GM15510 (cell line): ENCODE measurements around the gene OSBPL3.

Experiments used
- POLR2A ChIP-seq: IDR thresholded peaks from 3 replicates; pipeline ENCODE4 v1.6.1; 2011; ENCODE audit warnings: borderline replicate concordance; ENCODE audit not compliant: insufficient read length; ENCODE audit errors: extremely low read depth

Gene OSBPL3, protein sequence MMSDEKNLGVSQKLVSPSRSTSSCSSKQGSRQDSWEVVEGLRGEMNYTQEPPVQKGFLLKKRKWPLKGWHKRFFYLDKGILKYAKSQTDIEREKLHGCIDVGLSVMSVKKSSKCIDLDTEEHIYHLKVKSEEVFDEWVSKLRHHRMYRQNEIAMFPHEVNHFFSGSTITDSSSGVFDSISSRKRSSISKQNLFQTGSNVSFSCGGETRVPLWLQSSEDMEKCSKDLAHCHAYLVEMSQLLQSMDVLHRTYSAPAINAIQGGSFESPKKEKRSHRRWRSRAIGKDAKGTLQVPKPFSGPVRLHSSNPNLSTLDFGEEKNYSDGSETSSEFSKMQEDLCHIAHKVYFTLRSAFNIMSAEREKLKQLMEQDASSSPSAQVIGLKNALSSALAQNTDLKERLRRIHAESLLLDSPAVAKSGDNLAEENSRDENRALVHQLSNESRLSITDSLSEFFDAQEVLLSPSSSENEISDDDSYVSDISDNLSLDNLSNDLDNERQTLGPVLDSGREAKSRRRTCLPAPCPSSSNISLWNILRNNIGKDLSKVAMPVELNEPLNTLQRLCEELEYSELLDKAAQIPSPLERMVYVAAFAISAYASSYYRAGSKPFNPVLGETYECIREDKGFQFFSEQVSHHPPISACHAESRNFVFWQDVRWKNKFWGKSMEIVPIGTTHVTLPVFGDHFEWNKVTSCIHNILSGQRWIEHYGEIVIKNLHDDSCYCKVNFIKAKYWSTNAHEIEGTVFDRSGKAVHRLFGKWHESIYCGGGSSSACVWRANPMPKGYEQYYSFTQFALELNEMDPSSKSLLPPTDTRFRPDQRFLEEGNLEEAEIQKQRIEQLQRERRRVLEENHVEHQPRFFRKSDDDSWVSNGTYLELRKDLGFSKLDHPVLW

DNA sequence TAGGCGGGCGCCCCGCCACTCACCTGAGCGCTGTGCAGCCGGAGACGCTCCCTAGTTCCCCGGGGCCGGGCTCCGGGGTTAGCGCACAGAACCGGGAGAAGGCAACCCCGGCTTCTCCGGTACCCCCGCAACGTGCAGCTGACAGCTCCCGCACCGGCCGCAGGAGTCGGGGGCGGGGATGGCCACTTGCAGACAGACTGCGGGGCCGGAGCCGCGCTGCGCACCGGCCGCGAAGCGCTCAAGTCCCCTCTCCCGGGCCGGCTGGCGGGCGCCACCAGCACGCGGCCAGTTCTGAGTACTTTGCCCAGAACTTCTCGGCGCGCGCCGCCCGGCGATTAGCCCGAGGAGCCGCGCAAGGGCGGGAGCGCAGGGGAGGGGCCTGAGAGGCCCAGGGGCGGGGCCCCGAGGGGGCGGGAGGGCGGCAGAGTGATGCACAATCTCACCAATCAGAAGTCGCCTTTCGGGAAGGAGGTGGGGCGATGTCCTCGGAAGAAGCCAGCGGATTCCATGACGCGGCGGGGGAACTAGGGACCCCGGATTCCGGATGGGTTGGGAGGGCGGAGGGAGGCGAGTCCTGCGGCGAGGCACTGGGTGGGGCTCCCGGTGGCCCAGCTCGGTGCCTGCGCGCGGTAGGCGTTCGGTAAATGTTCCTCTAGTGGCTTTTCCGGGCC is at the start of gene OSBPL3:
OSBPL3 (minus strand) TSS at position 316 of the 671 bp plus-strand sequence. CDS start 87,706 bp downstream, outside the sequence.
- TF ChIP-seq POLR2A: peak; percentile 88

DNA sequence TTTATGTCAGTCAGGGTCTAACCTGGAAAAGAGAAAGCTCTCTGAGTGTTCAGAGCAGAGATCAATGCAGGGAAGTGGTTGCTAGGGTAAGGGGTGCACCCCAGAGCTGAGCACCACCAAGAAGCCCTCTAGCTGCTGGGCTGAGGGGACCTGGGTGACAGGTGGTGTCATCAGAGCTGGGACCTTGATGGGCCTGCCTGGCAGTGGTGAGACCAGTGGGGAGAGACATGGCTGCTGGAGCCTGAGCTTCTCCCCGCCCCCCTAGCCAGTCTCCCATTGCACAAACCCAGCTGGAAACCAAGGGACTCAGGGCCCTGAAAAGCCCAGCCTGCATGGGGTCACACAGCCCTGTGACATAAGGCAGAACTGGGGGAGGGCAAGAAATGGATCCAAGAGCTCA is 49.1 kb upstream of the OSBPL3 start:
- TF ChIP-seq POLR2A: no peak

DNA sequence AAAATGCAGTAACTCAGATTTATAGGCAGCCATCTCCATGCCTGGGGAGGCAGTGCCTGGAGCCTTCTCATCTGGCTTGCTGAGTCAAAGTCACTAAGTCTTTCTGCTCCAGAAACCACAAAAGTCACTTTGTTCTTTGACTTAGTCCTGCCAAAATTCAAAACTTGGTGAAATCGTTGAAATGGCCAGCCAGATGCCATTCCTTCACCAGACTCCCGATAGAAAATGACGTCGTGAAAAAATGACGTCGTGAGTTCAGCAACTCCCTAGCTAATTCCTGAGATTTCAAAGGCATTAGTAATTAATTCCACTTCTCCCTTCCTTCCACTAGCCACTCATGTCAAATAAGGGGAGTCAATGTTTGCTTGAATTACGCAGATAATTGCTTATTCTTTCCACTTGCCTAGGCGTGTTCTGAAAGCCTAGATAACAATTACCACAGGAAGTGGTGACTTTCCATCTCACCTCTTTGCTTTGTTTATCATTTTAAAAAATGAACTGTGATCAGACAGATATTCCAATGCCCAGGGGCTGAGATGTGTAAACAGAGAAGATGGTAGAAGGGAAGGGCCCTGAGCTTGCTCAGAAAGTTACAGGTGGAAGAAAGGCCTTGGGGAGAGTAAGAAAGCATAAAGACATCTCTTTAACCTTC is 48.5 kb upstream of the OSBPL3 start:
- no peak for TF ChIP-seq POLR2A

DNA sequence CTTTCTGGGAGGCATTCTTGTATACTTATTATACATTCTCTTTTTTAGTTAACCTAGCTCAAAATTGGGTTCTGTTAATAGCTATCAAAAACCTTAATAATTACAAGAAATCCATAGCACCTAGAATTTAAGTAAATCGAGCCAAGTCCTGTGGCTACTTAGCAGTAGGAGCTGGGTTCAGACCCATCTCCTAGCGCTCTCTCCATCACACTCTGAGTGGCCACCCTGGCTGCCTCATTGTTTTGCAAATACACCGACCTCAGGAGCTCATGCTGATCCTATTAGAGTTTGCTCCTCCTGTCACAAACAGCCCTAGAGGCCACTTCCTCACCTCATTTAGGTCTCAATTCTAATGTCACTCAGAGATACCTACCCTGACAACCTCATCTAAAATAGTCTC is 46.2 kb upstream of the OSBPL3 start:
- no peak for TF ChIP-seq POLR2A

DNA sequence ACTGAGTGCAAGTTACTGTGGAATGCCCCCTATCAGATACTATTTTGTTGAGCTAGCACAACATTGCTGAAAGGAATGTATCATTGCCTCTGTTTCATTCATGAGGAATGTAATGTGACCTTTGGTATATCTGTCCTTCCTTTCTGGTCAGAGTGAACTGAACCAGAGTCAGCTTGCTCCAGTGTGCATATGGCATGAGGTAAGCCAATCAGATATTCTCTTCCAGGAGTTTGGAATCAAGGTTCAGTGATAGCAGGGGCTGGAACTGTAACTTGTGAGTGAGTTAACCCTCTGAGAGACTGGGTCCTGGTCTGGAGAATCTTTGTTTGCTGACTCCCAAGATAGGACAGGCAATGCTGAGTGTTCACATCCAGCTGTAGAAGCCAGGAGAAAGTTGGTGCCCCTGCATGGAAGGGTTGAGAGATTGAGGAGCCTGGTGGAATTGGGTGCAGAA is 45.3 kb upstream of the OSBPL3 start:
- TF ChIP-seq POLR2A: no peak

DNA sequence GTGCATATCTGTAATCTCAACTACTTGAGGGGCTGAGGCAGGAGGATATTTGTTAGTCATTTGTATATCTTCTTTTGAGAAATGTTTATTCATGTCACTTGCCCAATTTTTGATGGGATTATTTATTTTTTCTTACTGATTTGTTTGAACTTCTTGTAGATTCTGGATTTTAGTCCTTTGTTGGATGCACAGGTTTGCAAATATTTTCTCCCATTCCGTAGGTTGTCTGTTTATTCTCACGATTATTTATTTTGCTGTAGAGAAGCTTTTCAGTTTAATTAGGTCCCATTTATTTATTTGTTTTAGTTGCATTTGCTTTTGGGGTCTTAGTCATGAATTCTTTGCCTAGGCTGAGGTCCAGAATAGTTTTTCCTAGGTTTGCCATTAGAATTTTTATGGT is 44.1 kb upstream of the OSBPL3 start:
- TF ChIP-seq POLR2A: no peak

DNA sequence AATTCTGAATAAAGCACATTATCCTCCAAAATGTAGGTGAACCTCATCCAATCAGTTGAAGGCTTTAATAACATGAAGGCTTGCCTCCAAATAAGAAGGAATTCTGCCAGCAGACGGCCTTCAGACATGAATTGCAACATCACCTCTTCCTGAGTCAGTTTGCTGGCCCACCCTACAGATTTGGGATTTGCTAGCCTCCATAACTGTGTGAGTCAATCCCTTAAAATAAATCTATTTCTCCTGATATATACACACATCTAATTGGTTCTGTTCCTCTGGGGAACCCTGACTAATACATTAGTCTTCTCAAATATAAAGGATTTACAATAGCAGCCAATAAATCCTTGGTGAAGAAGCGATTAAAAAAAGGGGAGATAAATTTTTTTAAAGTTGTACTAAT is 34.8 kb upstream of the OSBPL3 start:
- TF ChIP-seq POLR2A: no peak

DNA sequence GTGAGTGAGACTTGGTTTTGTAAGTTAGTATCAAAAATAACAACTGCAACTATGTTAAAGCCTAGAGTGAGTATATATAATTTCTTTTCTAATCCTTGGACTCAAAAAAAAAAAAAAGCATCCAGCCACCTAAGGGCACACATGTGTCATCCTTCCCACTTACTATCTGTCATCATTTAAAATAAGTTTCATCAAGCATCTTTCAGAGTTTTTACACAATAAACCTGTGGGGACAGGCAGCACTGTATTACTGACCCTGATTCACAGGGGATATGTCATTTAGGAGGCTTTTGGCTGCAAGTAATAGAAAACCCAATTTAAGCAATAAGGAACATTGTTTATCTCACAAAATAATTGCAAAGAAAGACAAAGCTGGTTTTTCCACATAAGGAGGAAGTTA is 32.3 kb upstream of the OSBPL3 start:
- no peak for TF ChIP-seq POLR2A

DNA sequence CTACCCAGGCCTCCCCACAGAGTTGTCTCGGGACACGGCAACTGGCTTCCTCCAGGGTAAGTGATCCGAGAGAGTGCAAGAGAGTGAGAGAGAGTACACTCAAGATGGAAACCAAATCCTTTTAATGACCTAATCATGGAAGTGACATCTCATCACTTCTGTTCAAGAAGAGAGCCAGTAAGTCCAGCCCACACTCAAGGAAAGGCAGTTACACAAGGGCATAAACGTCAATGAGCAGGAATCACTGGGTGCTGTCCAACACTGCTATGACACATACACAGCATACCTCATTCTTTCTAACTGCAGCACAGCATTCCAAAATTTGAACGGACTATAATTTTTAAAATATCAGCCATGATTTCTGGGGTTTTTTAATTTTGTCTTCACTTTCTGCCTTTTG is 29.3 kb upstream of the OSBPL3 start:
- TF ChIP-seq POLR2A: no peak

DNA sequence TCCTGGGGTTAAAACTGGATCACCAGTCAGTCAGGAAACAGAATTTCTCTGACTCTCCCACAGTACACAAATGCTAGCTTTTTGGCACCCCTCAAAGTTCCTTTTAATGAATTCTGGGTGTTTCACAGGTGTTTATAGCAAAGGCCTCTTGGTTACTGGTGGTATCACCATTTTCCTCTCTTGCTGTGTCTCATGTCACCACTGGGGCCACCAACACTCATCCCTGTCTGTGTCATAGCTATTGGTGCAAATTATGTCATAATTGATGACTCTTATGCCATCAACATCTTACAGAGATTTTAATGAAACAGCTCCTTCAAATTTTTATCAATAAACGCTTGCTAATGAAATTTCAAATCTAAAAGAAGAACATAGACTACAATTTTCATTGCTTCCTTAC is 27.7 kb upstream of the OSBPL3 start:
- no peak for TF ChIP-seq POLR2A

DNA sequence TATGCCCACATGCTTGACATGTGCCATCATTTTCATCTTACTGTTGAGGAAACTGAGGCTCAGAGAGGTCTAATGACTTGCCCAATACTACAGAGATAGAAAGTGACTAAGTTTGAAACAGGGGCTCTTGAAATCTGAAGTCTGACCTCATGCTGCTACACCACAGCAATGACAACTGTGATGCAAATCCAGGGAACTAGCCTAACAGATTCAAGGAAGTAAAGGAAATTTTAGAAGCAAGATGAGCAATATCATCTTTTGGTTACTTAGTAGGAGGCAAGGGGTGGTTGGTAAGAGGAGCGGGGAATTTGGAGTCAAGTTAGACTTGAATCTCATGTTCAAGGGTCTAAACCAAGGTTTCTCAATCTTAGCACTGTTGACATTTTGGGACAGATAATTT is 26.3 kb upstream of the OSBPL3 start:
- TF ChIP-seq POLR2A: no peak

DNA sequence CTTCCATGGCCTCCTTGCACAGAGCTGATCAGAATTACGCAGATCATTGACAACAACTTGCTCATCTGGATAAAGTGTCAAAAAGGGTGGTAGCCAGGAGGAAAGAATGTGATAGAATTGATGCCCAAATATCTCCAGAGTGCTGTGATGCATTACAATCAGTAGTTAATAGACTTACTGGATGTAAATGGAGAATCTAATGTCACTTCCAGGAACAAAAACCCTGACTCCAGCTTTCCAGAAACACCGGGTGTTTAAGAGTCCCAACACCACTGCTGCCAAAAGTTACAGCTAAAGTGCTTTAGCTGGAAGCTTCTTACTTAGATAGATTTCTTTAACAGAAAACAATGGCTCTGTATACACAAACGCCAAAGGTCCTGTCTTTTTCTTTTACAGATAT is 25.7 kb upstream of the OSBPL3 start:
- no peak for TF ChIP-seq POLR2A

DNA sequence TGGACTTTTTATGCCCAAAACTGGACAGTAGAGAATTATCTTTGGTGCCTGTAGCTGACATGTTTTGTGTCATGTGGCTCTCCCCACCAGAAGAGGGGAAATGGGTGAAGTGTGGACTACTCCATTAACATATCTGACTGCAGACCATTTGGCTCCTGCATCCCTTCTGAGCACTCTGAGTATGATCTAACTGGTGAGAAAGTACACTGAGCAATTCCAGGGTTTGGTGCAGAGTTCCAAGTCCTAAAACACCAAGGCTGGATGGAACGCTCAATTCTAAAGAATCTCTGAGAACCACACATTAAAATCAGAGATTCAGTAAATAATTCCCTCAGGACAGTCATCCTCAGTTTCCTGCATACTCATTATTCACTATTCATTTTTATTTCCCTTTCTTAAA is 22.8 kb upstream of the OSBPL3 start:
- TF ChIP-seq POLR2A: no peak

DNA sequence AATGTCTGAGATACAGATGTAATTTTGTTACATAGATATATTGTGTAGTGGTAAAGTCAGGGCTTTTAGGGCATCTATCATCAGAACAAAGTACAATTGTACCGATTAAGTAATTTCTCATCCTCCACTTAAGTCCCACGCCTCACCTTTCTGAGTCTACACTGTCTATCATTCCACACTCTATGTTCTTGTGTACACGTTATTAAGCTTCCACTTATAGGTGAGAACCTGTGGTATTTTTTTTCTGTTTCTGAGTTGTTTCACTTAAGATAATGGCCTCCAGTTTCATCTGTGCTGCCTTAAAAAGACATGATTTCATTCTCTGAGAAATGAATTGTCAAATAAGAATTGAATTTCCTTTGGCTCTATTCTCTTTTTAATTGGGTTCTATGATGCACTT is 15.5 kb upstream of the OSBPL3 start:
- TF ChIP-seq POLR2A: no peak
